IMR-90 (cell line): Measurements from ENCODE around the gene CRYGS. TPM values are rescaled to one million over a fixed set of nuclear protein-coding genes. Genes with fewer than 3 reads are reported as not detected.

ENCODE experiments used
- ATAC-seq: fragments of 200-7000 bp; cut with Tn5 transposase; 2 replicates; pipeline ENCODE4 v1.9.1; 2020; ENCODE audit warnings: low read depth, mild to moderate bottlenecking, moderate library complexity
- BruUV-seq: library from RNA; stranded (reverse); fragments of 400-500 nt; replicated peaks from 2 replicates; lab custom pipeline; 2021; lab: Mats Ljungman, UMichigan
- CTCF ChIA-PET: fragments of 300-600 bp; formaldehyde crosslinking; extraction: SDS; loops from one replicate; lab custom pipeline; 2021; ENCODE audit warnings: antibody characterized with exemption; lab: Yijun Ruan, JAX
- POLR2A ChIA-PET: fragments of 300-600 bp; sonication (Branson Sonifier 250); formaldehyde crosslinking; loops from one replicate; lab custom pipeline; 2022; ENCODE audit warnings: antibody characterized with exemption; ENCODE audit not compliant: unreplicated experiment; lab: Charles Lee
- DNase-seq: peaks from one replicate; pipeline ENCODE4 v3.0.0; 2013
- H2AFZ ChIP-seq: replicated peaks from 2 replicates; pipeline ENCODE3; 2013; ENCODE audit warnings: low read length, mild to moderate bottlenecking; ENCODE audit not compliant: poor library complexity
- H2AK5ac ChIP-seq: 2 replicates; pipeline ENCODE4 v1.6.1; 2013; ENCODE audit warnings: low read depth, low read length, inconsistent platforms
- H2AK9ac ChIP-seq: replicated peaks from 2 replicates; pipeline ENCODE3; 2013; ENCODE audit warnings: mild to moderate bottlenecking, low read depth, low read length, moderate library complexity; ENCODE audit not compliant: poor library complexity
- H2BK120ac ChIP-seq: 2 replicates; pipeline ENCODE4 v1.6.1; 2013; ENCODE audit warnings: low read depth, low read length, inconsistent platforms
- H2BK15ac ChIP-seq: 3 replicates; pipeline ENCODE4 v1.6.1; 2013; ENCODE audit warnings: low read depth, low read length, inconsistent platforms
- H2BK20ac ChIP-seq: 2 replicates; pipeline ENCODE4 v1.6.1; 2013; ENCODE audit warnings: low read depth, mild to moderate bottlenecking, inconsistent platforms, low read length, moderate library complexity
- H2BK5ac ChIP-seq: 2 replicates; pipeline ENCODE4 v1.6.1; 2013; ENCODE audit warnings: mild to moderate bottlenecking, low read depth, low read length, inconsistent platforms; ENCODE audit not compliant: poor library complexity, severe bottlenecking
- H3K14ac ChIP-seq: replicated peaks from 2 replicates; pipeline ENCODE4 v1.6.1; 2013; ENCODE audit warnings: low read depth, low read length, inconsistent platforms
- H3K18ac ChIP-seq: 2 replicates; pipeline ENCODE4 v1.6.1; 2013; ENCODE audit warnings: low read depth, low read length, control low read depth
- H3K23ac ChIP-seq: 2 replicates; pipeline ENCODE4 v1.6.1; 2013; ENCODE audit warnings: low read depth, low read length, inconsistent platforms
- H3K27ac ChIP-seq: 2 replicates; pipeline ENCODE4 v1.5.1; 2013; ENCODE audit warnings: mild to moderate bottlenecking, control low read depth, low read length; ENCODE audit not compliant: insufficient read depth
- H3K27me3 ChIP-seq: 2 replicates; pipeline ENCODE4 v1.6.1; 2013; ENCODE audit warnings: low read length; ENCODE audit not compliant: control insufficient read depth, insufficient read depth
- H3K36me3 ChIP-seq: 2 replicates; pipeline ENCODE4 v1.6.1; 2013; ENCODE audit warnings: low read length, mixed read lengths; ENCODE audit not compliant: control insufficient read depth, insufficient read depth
- H3K4ac ChIP-seq: 2 replicates; pipeline ENCODE4 v1.6.1; 2013; ENCODE audit warnings: low read depth, low read length, inconsistent platforms
- H3K4me1 ChIP-seq: 2 replicates; pipeline ENCODE4 v1.6.1; 2013; ENCODE audit warnings: low read length, mixed read lengths; ENCODE audit not compliant: control insufficient read depth, insufficient read depth
- H3K4me2 ChIP-seq: 2 replicates; pipeline ENCODE4 v1.6.1; 2013; ENCODE audit warnings: low read depth, mild to moderate bottlenecking, control low read depth, low read length, moderate library complexity
- H3K4me3 ChIP-seq: 2 replicates; pipeline ENCODE4 v1.5.1; 2013; ENCODE audit warnings: low read depth, mild to moderate bottlenecking, control low read depth, low read length, moderate library complexity; ENCODE audit not compliant: insufficient read depth
- H3K56ac ChIP-seq: 2 replicates; pipeline ENCODE4 v1.6.1; 2013; ENCODE audit warnings: low read length, inconsistent platforms; ENCODE audit not compliant: insufficient read depth; ENCODE audit errors: extremely low read depth
- H3K79me1 ChIP-seq, 2 experiments: 2 replicates each; pipeline ENCODE4 v1.6.1; 2013; ENCODE audit warnings: low read length in 2 of 2, inconsistent platforms in 1 of 2, low read depth in 1 of 2
- H3K9ac ChIP-seq: 2 replicates; pipeline ENCODE4 v1.6.1; 2013; ENCODE audit warnings: low read depth, low read length, control low read depth
- H3K9me1 ChIP-seq: 2 replicates; pipeline ENCODE4 v1.6.1; 2013; ENCODE audit warnings: low read length, inconsistent platforms; ENCODE audit not compliant: insufficient read depth
- H3K9me3 ChIP-seq: 2 replicates; pipeline ENCODE4 v1.6.1; 2013; ENCODE audit warnings: low read length; ENCODE audit not compliant: control insufficient read depth, insufficient read depth
- H4K20me1 ChIP-seq: 2 replicates; pipeline ENCODE4 v1.6.1; 2013; ENCODE audit warnings: low read length, inconsistent platforms; ENCODE audit not compliant: insufficient read depth
- H4K5ac ChIP-seq: 2 replicates; pipeline ENCODE4 v1.6.1; 2013; ENCODE audit warnings: mild to moderate bottlenecking, low read depth, low read length, control low read depth
- H4K8ac ChIP-seq, 2 experiments: 2 replicates each; pipeline ENCODE4 v1.6.1; 2013; ENCODE audit warnings: low read depth in 2 of 2, low read length in 2 of 2, control low read depth in 1 of 2, inconsistent platforms in 1 of 2
- H4K91ac ChIP-seq: 2 replicates; pipeline ENCODE4 v1.6.1; 2013; ENCODE audit warnings: low read depth, low read length, inconsistent platforms; ENCODE audit not compliant: insufficient read depth
- CEBPB ChIP-seq: IDR thresholded peaks from 2 replicates; pipeline ENCODE4 v1.6.1; 2012; ENCODE audit warnings: low read depth, low read length, improper control_type of control experiment
- CHD1 ChIP-seq: IDR thresholded peaks from 2 replicates; pipeline ENCODE4 v1.6.1; 2012; ENCODE audit warnings: low read depth, low read length, improper control_type of control experiment
- FOS ChIP-seq: fragments of 150-350 bp; IDR thresholded peaks from 2 replicates; pipeline ENCODE4 v1.6.1; 2016; ENCODE audit warnings: low read depth, low read length
- NFE2L2 ChIP-seq: fragments of 150-350 bp; IDR thresholded peaks from 2 replicates; pipeline ENCODE4 v1.6.1; 2016; ENCODE audit warnings: low read depth, mild to moderate bottlenecking, low read length
- POLR2A ChIP-seq: IDR thresholded peaks from 2 replicates; pipeline ENCODE4 v1.6.1; 2012; ENCODE audit warnings: mild to moderate bottlenecking, low read depth, low read length
- WGBS, 2 experiments: methylation state at CpG; one replicate each; pipeline versions ENCODE4 v1.1.5 to v1.1.7; 2013; ENCODE audit warnings: missing lambda C conversion rate in 2 of 2; ENCODE audit not compliant: insufficient read length in 1 of 2; ENCODE audit errors: extremely low coverage in 2 of 2; 5-methylcytosine and 5-hydroxymethylcytosine counted together
- dilution Hi-C: fragments of 300-500 bp; cut with HindIII; formaldehyde crosslinking; loops from one replicate; pipeline ENCODE4 v1.14.3; 2018; ENCODE audit warnings: low sequenced_read_pairs; ENCODE audit not compliant: unreplicated experiment
- in situ Hi-C: fragments of 300-500 bp; cut with MboI; formaldehyde crosslinking; loops from 3 replicates; pipeline ENCODE4 v1.14.3; 2019; ENCODE audit warnings: low sequenced_read_pairs, inconsistent platforms, mixed read lengths
- intact Hi-C: fragments of 100-400 bp; cut with micrococcal nuclease; formaldehyde crosslinking; loops from 2 replicates; pipeline ENCODE4 v1.10.0; 2022
- polyA plus RNA-seq, 3 experiments: library from polyadenylated mRNA; depleted of rRNA; stranded (reverse); fragments of >200 nt; gene quantifications; 2 replicates each; pipeline ENCODE4 v1.2.3, GENCODE V29; 2012; ENCODE audit warnings: low replicate concordance in 1 of 3
- total RNA-seq: library from RNA; depleted of rRNA; stranded (reverse); fragments of >200 nt; gene quantifications from 2 replicates; pipeline ENCODE4 v1.2.3, GENCODE V29; 2012
- TF ChIP-seq, protein P1 (sequence below): fragments of 150-350 bp; IDR thresholded peaks from 2 replicates; pipeline ENCODE4 v1.6.1; 2016; ENCODE audit warnings: low read depth, mild to moderate bottlenecking, low read length, moderate library complexity, borderline replicate concordance

Gene CRYGS
- total and polyA plus RNA-seq, 2 of the 4 experiments (the other 2 are of a cell fraction): 0.36 to 2.1 TPM

DNA sequence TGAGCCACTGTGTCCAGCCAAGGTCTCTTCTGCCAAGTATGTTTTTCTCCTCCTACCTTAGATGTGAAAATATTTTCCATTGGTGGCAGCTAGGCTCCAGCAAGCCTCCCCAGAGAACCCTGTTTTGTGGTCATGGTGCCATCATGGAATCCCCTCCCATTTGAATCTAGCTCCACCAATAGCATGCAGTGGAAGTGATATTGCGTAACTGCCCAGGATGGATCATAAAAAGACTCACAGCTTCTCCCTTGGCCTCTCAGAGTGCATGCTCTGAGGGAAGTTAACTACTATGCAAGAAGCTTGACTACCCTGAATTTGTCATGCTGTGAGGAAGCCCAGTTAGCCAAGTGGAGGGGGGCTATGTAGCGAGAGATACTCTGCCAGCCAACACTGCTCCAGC, 27.5 kb downstream of the CRYGS start:
- ATAC-seq: no peak
- in situ Hi-C loops: no loop called here

More for the DNA sequence above, 27.5 kb downstream of the CRYGS start:
- H4K20me1 ChIP-seq: no peaks in the 10 kb centered on the region
- no peak overlapping the region for H3K4me3 ChIP-seq
- H3K23ac ChIP-seq: no peak overlapping the region
- H4K8ac ChIP-seq: no peak overlapping the region
- dilution Hi-C loops (no loop called here), intact Hi-C loops (no loop called here)
- H3K56ac ChIP-seq: no peak overlapping the region
- no peaks in the 10 kb centered on the region for H3K9me1 ChIP-seq
- H3K36me3 ChIP-seq: no peaks in the 10 kb centered on the region
- no peak overlapping the region for H4K5ac ChIP-seq
- no peak overlapping the region for H2AK5ac ChIP-seq
- H3K14ac ChIP-seq: no peak overlapping the region
- no peak overlapping the region for H2BK5ac ChIP-seq
- ChIA-PET POLR2A (no interaction called here), CTCF (no interaction called here)
- no peak overlapping the region for H3K4ac ChIP-seq
- no peak overlapping the region for H2BK20ac ChIP-seq
- BruUV-seq: no TSS peak
- H4K91ac ChIP-seq: no peak overlapping the region
- no peak overlapping the region for H3K4me2 ChIP-seq
- H3K18ac ChIP-seq: no peak overlapping the region
- no peak overlapping the region for H2AK9ac ChIP-seq
- peaks cover 30% of the 10 kb centered on the region for H3K27me3 ChIP-seq
- H2BK15ac ChIP-seq: no peak overlapping the region
- DNase-seq: no peak
- H3K4me1 ChIP-seq: no peaks in the 10 kb centered on the region
- H2BK120ac ChIP-seq: no peak overlapping the region
- no peaks in the 10 kb centered on the region for H3K79me1 ChIP-seq
- WGBS, 2 experiments: 80% methylated on average over 1 of the region's 2 CpGs; no CpG with 5 or more reads in 1 of the 2 experiments
- TF ChIP-seq CEBPB (peak; percentile 79), NFE2L2 (no peak), CHD1 (no peak), POLR2A (no peak), FOS (no peak)
- TF ChIP-seq, protein P1, sequence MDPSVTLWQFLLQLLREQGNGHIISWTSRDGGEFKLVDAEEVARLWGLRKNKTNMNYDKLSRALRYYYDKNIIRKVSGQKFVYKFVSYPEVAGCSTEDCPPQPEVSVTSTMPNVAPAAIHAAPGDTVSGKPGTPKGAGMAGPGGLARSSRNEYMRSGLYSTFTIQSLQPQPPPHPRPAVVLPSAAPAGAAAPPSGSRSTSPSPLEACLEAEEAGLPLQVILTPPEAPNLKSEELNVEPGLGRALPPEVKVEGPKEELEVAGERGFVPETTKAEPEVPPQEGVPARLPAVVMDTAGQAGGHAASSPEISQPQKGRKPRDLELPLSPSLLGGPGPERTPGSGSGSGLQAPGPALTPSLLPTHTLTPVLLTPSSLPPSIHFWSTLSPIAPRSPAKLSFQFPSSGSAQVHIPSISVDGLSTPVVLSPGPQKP: no peak
- H3K27ac ChIP-seq: no peak overlapping the region
- no peak overlapping the region for H2AFZ ChIP-seq
- peaks cover 3% of the 10 kb centered on the region; the same call in 1 of the 2 replicates for H3K9me3 ChIP-seq
- H3K9ac ChIP-seq: no peak overlapping the region
